Activated CD8-positive, alpha-beta T cell treated with anti-CD3 and anti-CD28 coated beads for 36 hours (primary cell): ENCODE measurements around the gene ZNF335. TPM values are rescaled to one million over a fixed set of nuclear protein-coding genes. Genes with fewer than 3 reads are reported as not detected.
"Not testable (repeated sequence)": the region's sequence is repeated elsewhere in the genome, so short reads cannot be mapped to it uniquely, and the experiment has no call there.

Source experiments
- ATAC-seq: fragments of 200-7000 bp; cut with Tn5 transposase; one replicate; pipeline ENCODE4 v1.10.0; 2021; ENCODE audit warnings: mild to moderate bottlenecking, moderate library complexity
- CTCF ChIA-PET: fragments of 350-600 bp; sonication (Branson Sonifier 250); formaldehyde crosslinking; loops from one replicate; lab custom pipeline; 2021; ENCODE audit warnings: antibody characterized with exemption; lab: Charles Lee
- POLR2A ChIA-PET: fragments of 350-600 bp; sonication (Branson Sonifier 250); formaldehyde crosslinking; loops from one replicate; lab custom pipeline; 2021; ENCODE audit warnings: antibody characterized with exemption; lab: Charles Lee
- DNase-seq: peaks from one replicate; pipeline ENCODE4 v3.0.0-alpha.2; 2020
- H3K27ac Mint-ChIP-seq: one replicate; pipeline ENCODE4 v1.8.0; 2021; ENCODE audit warnings: mild to moderate bottlenecking, mixed read lengths
- H3K27me3 Mint-ChIP-seq: one replicate; pipeline ENCODE4 v1.8.0; 2021; ENCODE audit warnings: mixed read lengths
- H3K36me3 Mint-ChIP-seq: one replicate; pipeline ENCODE4 v1.8.0; 2021; ENCODE audit warnings: low read depth, mixed read lengths
- H3K4me1 Mint-ChIP-seq: one replicate; pipeline ENCODE4 v1.8.0; 2021; ENCODE audit warnings: low read depth, mixed read lengths
- H3K4me3 Mint-ChIP-seq: one replicate; pipeline ENCODE4 v1.8.0; 2021; ENCODE audit warnings: mild to moderate bottlenecking, moderate library complexity, mixed read lengths
- H3K9me3 Mint-ChIP-seq: one replicate; pipeline ENCODE4 v1.8.0; 2021; ENCODE audit warnings: mixed read lengths
- intact Hi-C: fragments of 100-400 bp; cut with micrococcal nuclease; formaldehyde crosslinking; loops from one replicate; pipeline ENCODE4 v1.10.0; 2022
- total RNA-seq, 2 experiments: library from RNA; stranded (reverse); gene quantifications; one replicate each; pipeline ENCODE4 v1.2.3, GENCODE V29; 2021
- TF ChIP-seq, protein P1 (sequence below): fragments of 200-600 bp; IDR thresholded peaks from one replicate; pipeline ENCODE4 v1.8.0; 2022; ENCODE audit warnings: antibody characterized with exemption, mild to moderate bottlenecking

Gene ZNF335
- total RNA-seq, 2 experiments from 2014 or later, result 27.0 to 28.8 TPM

DNA sequence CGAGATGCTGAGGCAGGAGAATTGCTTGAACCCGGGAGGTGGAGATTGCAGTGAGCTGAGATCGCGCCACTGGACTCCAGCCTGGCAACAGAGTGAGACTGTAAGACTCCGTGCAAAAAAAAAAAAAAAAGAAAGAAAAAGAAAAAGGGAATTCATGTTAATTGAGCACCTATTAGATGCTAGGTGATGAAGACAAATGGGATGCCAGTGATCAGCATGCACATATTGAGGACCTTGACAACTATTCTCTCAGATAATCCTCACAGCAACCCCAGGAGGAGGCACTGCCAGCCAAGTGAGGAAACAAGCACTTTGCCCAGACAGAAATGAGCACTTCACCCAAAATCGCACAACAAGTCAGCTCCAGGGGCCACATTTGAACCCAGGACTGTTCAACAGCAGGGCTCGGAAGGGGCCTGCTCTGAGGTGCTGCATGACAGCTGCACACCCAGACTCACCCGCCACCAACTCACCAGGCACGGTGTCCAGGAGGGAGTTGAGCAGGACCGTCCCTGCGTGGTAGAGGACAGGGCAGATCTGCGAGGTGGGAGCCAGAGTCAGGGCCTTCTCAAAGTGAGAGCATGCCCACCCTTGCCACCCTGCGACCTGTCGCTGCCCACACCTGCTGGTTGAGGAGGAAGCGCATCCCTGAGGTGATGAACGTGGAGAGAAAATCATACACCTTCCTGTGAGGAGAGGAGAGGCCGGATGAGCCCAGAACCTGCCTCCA lies 64.6 kb downstream of the ZNF335 start:
- H3K4me1 Mint-ChIP-seq, result peaks cover 14% of the 10 kb centered on the region
- H3K36me3 Mint-ChIP-seq, result no peaks in the 10 kb centered on the region
- DNase-seq, result no peak
- H3K4me3 Mint-ChIP-seq, result no peak overlapping the region
- intact Hi-C loops, result no loop called here
- H3K27me3 Mint-ChIP-seq, result peaks cover 2% of the 10 kb centered on the region
- no peak for ATAC-seq
- no peak overlapping the region for H3K27ac Mint-ChIP-seq
- POLR2A ChIA-PET, result no interaction called here
- no peaks in the 10 kb centered on the region for H3K9me3 Mint-ChIP-seq
- TF ChIP-seq, protein P1, sequence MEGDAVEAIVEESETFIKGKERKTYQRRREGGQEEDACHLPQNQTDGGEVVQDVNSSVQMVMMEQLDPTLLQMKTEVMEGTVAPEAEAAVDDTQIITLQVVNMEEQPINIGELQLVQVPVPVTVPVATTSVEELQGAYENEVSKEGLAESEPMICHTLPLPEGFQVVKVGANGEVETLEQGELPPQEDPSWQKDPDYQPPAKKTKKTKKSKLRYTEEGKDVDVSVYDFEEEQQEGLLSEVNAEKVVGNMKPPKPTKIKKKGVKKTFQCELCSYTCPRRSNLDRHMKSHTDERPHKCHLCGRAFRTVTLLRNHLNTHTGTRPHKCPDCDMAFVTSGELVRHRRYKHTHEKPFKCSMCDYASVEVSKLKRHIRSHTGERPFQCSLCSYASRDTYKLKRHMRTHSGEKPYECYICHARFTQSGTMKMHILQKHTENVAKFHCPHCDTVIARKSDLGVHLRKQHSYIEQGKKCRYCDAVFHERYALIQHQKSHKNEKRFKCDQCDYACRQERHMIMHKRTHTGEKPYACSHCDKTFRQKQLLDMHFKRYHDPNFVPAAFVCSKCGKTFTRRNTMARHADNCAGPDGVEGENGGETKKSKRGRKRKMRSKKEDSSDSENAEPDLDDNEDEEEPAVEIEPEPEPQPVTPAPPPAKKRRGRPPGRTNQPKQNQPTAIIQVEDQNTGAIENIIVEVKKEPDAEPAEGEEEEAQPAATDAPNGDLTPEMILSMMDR, result no peak
- CTCF ChIA-PET, result interaction anchor here (0.9 to 1.0 kb wide), 2 partner anchors 62 to 108 kb away, joined by 3 to 4 read pairs; no protein-coding TSS in a partner anchor

DNA sequence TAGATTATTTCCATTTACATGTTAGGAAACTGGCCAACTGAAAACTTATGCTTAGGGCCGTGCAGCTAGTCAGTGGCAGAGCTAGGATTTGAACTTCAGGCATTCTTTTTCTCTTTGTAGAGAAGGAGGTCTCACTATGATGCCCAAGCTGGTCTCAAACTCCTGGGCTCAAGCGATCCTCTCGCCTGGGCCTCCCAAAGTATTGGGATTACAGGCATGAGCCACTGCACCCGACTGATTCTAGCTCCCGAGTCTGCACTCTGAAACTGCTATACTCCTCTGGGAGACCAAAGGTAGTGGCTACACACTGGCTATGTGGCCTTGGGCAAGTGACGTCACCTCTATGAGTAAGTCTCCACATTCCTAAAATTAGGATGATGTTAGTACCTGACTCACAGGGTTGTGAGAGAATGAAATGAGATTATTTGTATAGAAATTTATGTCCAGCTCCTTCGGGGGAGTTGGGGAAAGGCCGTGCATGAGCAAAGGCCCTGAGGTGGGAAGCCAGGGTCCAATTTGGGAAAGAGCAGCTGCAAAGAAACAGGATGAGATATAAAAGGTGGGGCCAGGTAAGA lies 66.4 kb downstream of the ZNF335 start:
- no peak for DNase-seq
- Mint-ChIP-seq H3K36me3 (no peaks in the 10 kb centered on the region), H3K4me1 (peaks cover 2% of the 10 kb centered on the region), H3K27ac (no peak overlapping the region), H3K4me3 (no peak overlapping the region), H3K27me3 (no peaks in the 10 kb centered on the region), H3K9me3 (no peaks in the 10 kb centered on the region)
- ATAC-seq, result no peak
- TF ChIP-seq, protein P1, result no peak
- ChIA-PET POLR2A (interaction anchor here (0.8 to 2.6 kb wide), 6 partner anchors 9 to 46 kb away, joined by 3 to 11 read pairs (median 4); partner anchors contain the start of genes CTSA, NEURL2 and ZSWIM1), CTCF (interaction anchor here (0.6 to 1.6 kb wide), 5 partner anchors 20 to 106 kb away, joined by 3 to 11 read pairs (median 3); partner anchors contain the start of gene PCIF1)
- intact Hi-C loops, result no loop called here

DNA sequence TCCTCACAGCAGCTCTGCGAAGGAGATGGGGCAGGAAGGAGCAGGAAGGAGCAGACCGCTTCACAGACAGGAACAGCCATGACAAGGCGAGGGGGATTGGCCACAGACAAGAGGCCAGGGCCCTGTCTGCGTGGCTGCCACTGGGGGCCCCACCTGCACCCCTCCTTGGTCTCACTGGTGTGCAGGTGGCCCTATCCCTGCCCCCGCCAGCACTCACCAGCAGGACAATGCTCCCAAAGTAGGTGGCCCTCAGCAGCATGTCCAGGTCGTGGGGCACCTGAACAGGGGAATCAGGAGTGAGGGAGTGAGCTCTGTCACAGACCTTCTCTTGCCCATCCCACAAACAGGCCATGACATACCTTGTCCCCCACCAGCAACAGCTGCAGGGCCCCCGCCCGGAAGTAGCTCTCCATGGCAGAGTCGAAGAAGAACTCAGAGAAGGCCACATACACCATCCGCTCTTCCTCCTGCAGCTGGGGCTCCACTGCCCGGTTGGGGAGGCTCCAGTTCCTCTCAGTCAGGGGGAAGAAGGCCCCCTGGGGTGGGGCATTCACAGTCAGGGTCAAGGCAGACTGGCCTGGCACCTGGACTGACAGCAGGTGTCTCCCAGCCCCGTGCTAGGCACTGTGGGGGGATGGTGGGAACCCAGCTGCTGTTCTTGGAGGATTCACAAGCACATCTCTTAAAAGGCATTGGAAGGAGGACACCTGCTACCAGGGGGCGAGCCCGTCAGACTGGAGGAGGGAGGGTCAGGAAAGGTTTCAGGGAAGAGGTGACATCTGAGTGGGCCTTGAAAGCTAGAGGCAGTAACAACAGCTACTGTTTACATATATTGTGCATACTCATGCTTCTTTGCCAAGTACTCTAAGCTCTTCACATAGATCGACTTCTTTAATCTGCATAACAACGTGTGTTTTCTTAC lies 67.2 kb downstream of the ZNF335 start:
- Mint-ChIP-seq H3K27me3 (no peaks in the 10 kb centered on the region), H3K4me1 (no peaks in the 10 kb centered on the region), H3K9me3 (no peaks in the 10 kb centered on the region), H3K36me3 (no peaks in the 10 kb centered on the region), H3K4me3 (no peak overlapping the region), H3K27ac (no peak overlapping the region)
- DNase-seq (no peak), ATAC-seq (no peak)
- TF ChIP-seq, protein P1, result no peak
- CTCF ChIA-PET, result interaction anchor here (0.8 to 1.6 kb wide), 5 partner anchors 12 to 105 kb away, joined by 3 to 11 read pairs (median 3); no protein-coding TSS in a partner anchor
- intact Hi-C loops, result no loop called here
- POLR2A ChIA-PET, result interaction anchor here (0.8 to 2.6 kb wide), 6 partner anchors 8 to 47 kb away, joined by 3 to 11 read pairs (median 4); partner anchors contain the start of genes CTSA, NEURL2 and ZSWIM1

DNA sequence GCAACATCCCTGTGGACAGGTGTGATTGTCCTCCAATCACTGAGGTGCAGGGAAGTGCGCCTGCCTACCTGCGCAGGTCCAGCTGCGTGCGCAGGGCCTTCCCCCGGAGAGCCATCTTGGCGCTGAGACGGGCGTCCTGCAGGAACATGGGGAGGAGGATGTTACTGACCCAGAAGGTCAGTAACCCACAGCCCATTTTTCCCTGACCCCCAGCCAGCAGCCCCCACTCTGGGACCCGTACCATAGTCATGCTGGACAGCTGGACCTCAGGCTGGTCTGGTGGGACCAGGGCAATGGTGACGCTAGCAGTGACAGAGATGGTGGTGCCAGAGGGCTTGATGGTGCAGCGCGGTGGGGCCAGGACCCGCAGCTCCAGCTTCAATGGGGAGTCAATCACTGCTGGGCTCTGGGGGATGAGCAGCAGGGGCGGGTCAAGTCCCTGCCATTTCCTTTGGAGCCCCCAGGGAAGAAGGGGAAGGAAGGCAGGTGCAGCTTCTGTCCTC lies 69.8 kb downstream of the ZNF335 start:
- ChIA-PET POLR2A (interaction anchor here (1.1 kb wide), 1 partner anchor 9 kb away, joined by 3 read pairs; no protein-coding TSS in a partner anchor), CTCF (interaction anchor here (1.0 to 1.4 kb wide), 2 partner anchors 68 to 103 kb away, joined by 3 to 4 read pairs; no protein-coding TSS in a partner anchor)
- Mint-ChIP-seq H3K36me3 (no peaks in the 10 kb centered on the region), H3K4me3 (no peak overlapping the region), H3K27me3 (no peaks in the 10 kb centered on the region), H3K27ac (no peak overlapping the region), H3K9me3 (no peaks in the 10 kb centered on the region), H3K4me1 (no peaks in the 10 kb centered on the region)
- intact Hi-C loops, result no loop called here
- ATAC-seq, result no peak
- no peak for DNase-seq
- TF ChIP-seq, protein P1, result no peak

DNA sequence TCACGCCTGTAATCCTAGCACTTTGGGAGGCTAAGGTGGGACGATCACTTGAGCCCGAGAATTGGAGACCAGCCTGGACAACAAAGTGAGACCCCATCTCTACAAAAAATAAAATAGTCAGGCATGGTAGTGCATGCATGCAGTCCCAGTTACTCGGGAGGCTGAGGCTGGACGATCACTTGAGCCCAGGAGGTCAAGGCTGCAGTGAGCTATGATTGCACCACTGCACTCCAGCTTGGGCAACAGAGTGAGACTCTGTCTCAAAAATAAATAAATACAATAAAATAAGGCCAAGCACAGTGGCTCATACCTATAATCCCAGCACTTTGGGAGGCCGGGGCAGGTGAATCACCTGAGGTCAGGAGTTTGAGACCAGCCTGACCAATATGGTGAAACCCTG lies 70.7 kb downstream of the ZNF335 start:
- ATAC-seq, intact Hi-C loops, H3K36me3 Mint-ChIP-seq, H3K4me1 Mint-ChIP-seq, DNase-seq, H3K9me3 Mint-ChIP-seq, H3K4me3 Mint-ChIP-seq, H3K27me3 Mint-ChIP-seq, H3K27ac Mint-ChIP-seq: not testable (repeated sequence)
- ChIA-PET POLR2A (interaction anchor here (1.1 kb wide), 1 partner anchor 10 kb away, joined by 3 read pairs; no protein-coding TSS in a partner anchor), CTCF (interaction anchor here (1.4 kb wide), 1 partner anchor 69 kb away, joined by 4 read pairs; no protein-coding TSS in a partner anchor)
